WTC11 (cell line): ENCODE data around the gene GPRIN3. TPM values are rescaled to one million over a fixed set of nuclear protein-coding genes. Genes with fewer than 3 reads are reported as not detected.

Source experiments
- ATAC-seq: fragments of 200-7000 bp; cut with Tn5 transposase; 2 replicates; pipeline ENCODE4 v1.10.0; 2021; ENCODE audit warnings: mild to moderate bottlenecking, moderate library complexity
- CTCF ChIA-PET: fragments of 300-600 bp; sonication (Branson Sonifier 250); formaldehyde crosslinking; loops from one replicate; lab custom pipeline; 2021; ENCODE audit warnings: antibody characterized with exemption; lab: Charles Lee
- POLR2A ChIA-PET: fragments of 350-600 bp; sonication (Branson Sonifier 250); formaldehyde crosslinking; loops from one replicate; lab custom pipeline; 2021; ENCODE audit warnings: antibody characterized with exemption; lab: Charles Lee
- DNase-seq: peaks from one replicate; pipeline ENCODE4 v3.0.0; 2021; ENCODE audit warnings: low spot score
- H3K27ac Mint-ChIP-seq: 2 replicates; pipeline ENCODE4 v1.8.0; 2021; ENCODE audit warnings: mixed read lengths
- H3K27me3 Mint-ChIP-seq: 2 replicates; pipeline ENCODE4 v1.8.0; 2021; ENCODE audit warnings: low read depth, mild to moderate bottlenecking, moderate library complexity, mixed read lengths
- H3K36me3 Mint-ChIP-seq: 2 replicates; pipeline ENCODE4 v1.8.0; 2021; ENCODE audit warnings: mixed read lengths
- H3K4me1 Mint-ChIP-seq: 2 replicates; pipeline ENCODE4 v1.8.0; 2022; ENCODE audit warnings: mixed read lengths
- H3K4me3 Mint-ChIP-seq: 2 replicates; pipeline ENCODE4 v1.8.0; 2021; ENCODE audit warnings: mild to moderate bottlenecking, moderate library complexity, mixed read lengths
- H3K9me3 Mint-ChIP-seq: 2 replicates; pipeline ENCODE4 v1.8.0; 2021; ENCODE audit warnings: mixed read lengths
- ATF2 ChIP-seq: sonication (generic); formaldehyde crosslinking; IDR thresholded peaks from 2 replicates; pipeline ENCODE4 v1.8.1; 2022; ENCODE audit warnings: low read depth, missing genetic modification reagents, borderline replicate concordance
- CBFB ChIP-seq: sonication (generic); formaldehyde crosslinking; IDR thresholded peaks from 2 replicates; pipeline ENCODE4 v1.8.1; 2022; ENCODE audit warnings: mild to moderate bottlenecking, low read depth, missing genetic modification reagents
- CREB1 ChIP-seq: sonication (generic); formaldehyde crosslinking; IDR thresholded peaks from 2 replicates; pipeline ENCODE4 v1.8.0; 2023; ENCODE audit warnings: mild to moderate bottlenecking, missing genetic modification reagents
- ERG ChIP-seq: fragments of 250-450 bp; sonication (Bioruptor Pico); IDR thresholded peaks from 2 replicates; pipeline ENCODE4 v1.8.0; 2021; ENCODE audit warnings: mild to moderate bottlenecking
- ETV6 ChIP-seq: sonication (generic); formaldehyde crosslinking; IDR thresholded peaks from 2 replicates; pipeline ENCODE4 v1.8.1; 2022; ENCODE audit warnings: mild to moderate bottlenecking, missing genetic modification reagents
- GABPB1 ChIP-seq: sonication (generic); formaldehyde crosslinking; IDR thresholded peaks from 2 replicates; pipeline ENCODE4 v1.8.1; 2023; ENCODE audit warnings: mild to moderate bottlenecking, missing genetic modification reagents
- JAZF1 ChIP-seq: fragments of 250-450 bp; sonication (Bioruptor Pico); IDR thresholded peaks from 2 replicates; pipeline ENCODE4 v1.9.0; 2021; ENCODE audit warnings: moderate library complexity, mild to moderate bottlenecking, inconsistent platforms
- JUN ChIP-seq: sonication (generic); formaldehyde crosslinking; IDR thresholded peaks from 2 replicates; pipeline ENCODE4 v1.8.0; 2023; ENCODE audit warnings: mild to moderate bottlenecking, missing genetic modification reagents
- MXD4 ChIP-seq: fragments of 250-450 bp; sonication (Bioruptor Pico); IDR thresholded peaks from 2 replicates; pipeline ENCODE4 v1.8.0; 2021; ENCODE audit warnings: mild to moderate bottlenecking, moderate library complexity, borderline replicate concordance
- NR2C2 ChIP-seq: sonication (generic); formaldehyde crosslinking; IDR thresholded peaks from 2 replicates; pipeline ENCODE4 v1.8.0; 2022; ENCODE audit warnings: mild to moderate bottlenecking, missing genetic modification reagents
- NR3C1 ChIP-seq: sonication (generic); formaldehyde crosslinking; conservative IDR thresholded peaks from 2 replicates; pipeline ENCODE4 v1.8.1; 2023; ENCODE audit warnings: low read depth, mild to moderate bottlenecking, missing genetic modification reagents
- PRRX2 ChIP-seq: fragments of 250-450 bp; sonication (Bioruptor Pico); IDR thresholded peaks from 2 replicates; pipeline ENCODE4 v1.8.0; 2021; ENCODE audit warnings: mild to moderate bottlenecking
- RORB ChIP-seq: fragments of 250-450 bp; sonication (Bioruptor Pico); IDR thresholded peaks from 2 replicates; pipeline ENCODE4 v1.9.0; 2021; ENCODE audit warnings: mild to moderate bottlenecking
- STAT6 ChIP-seq: sonication (generic); formaldehyde crosslinking; conservative IDR thresholded peaks from 2 replicates; pipeline ENCODE4 v1.8.1; 2023; ENCODE audit warnings: mild to moderate bottlenecking, low read depth, missing genetic modification reagents, moderate library complexity
- TEAD1 ChIP-seq: sonication (generic); formaldehyde crosslinking; IDR thresholded peaks from 2 replicates; pipeline ENCODE4 v1.8.0; 2022; ENCODE audit warnings: mild to moderate bottlenecking, missing genetic modification reagents
- TEAD4 ChIP-seq: sonication (generic); formaldehyde crosslinking; IDR thresholded peaks from 2 replicates; pipeline ENCODE4 v1.8.0; 2022; ENCODE audit warnings: mild to moderate bottlenecking, missing genetic modification reagents
- ZNF121 ChIP-seq: sonication (generic); formaldehyde crosslinking; IDR thresholded peaks from 2 replicates; pipeline ENCODE4 v1.8.0; 2023; ENCODE audit warnings: missing genetic modification reagents
- ZNF232 ChIP-seq: sonication (generic); formaldehyde crosslinking; IDR thresholded peaks from 2 replicates; pipeline ENCODE4 v1.8.0; 2022; ENCODE audit warnings: mild to moderate bottlenecking, missing genetic modification reagents
- ZNF317 ChIP-seq: sonication (generic); formaldehyde crosslinking; IDR thresholded peaks from 2 replicates; pipeline ENCODE4 v1.8.1; 2023; ENCODE audit warnings: low read depth, mild to moderate bottlenecking, moderate library complexity, missing genetic modification reagents, borderline replicate concordance
- ZNF396 ChIP-seq: fragments of 250-450 bp; sonication (Bioruptor Pico); IDR thresholded peaks from 2 replicates; pipeline ENCODE4 v1.8.0; 2021; ENCODE audit warnings: mild to moderate bottlenecking, moderate library complexity, borderline replicate concordance
- total RNA-seq: library from RNA; stranded (reverse); gene quantifications from 3 replicates; pipeline ENCODE4 v1.2.3, GENCODE V29; 2021

The GPRIN3 gene
- total RNA-seq, 1 experiment from 2014 or later = 2.0 TPM

- TF ChIP-seq ZNF232 (no peak), ZNF317 (CRISPR knock-in tag) (no peak), NR3C1 (CRISPR knock-in tag) (no peak)
- TF ChIP-seq, all 79 proteins: peak for 0
Observed at GRCh38 chr4:89214308-89214707, 93.3 kb downstream of the GPRIN3 start (continued).

GRCh38 chr4:89213382-89213701 lies 94.3 kb downstream of the GPRIN3 start:
- Mint-ChIP-seq H3K4me1 (peaks cover 4% of the 10 kb centered on the region), H3K4me3 (no peak overlapping the region), H3K36me3 (no peaks in the 10 kb centered on the region), H3K27me3 (no peaks in the 10 kb centered on the region), H3K9me3 (peaks cover 23% of the 10 kb centered on the region), H3K27ac (no peak overlapping the region)
- no peak for TF ChIP-seq NR2C2 (CRISPR knock-in tag)
- no peak for TF ChIP-seq CREB1
- CTCF ChIA-PET = interaction anchor here (0.8 kb wide), 1 partner anchor 13 kb away, joined by 3 read pairs; no protein-coding TSS in a partner anchor
- DNase-seq (no peak), ATAC-seq (no peak)
- POLR2A ChIA-PET = no interaction called here

- Mint-ChIP-seq H3K27ac (no peak overlapping the region), H3K4me1 (peaks cover 4% of the 10 kb centered on the region), H3K9me3 (peaks cover 28% of the 10 kb centered on the region), H3K4me3 (no peak overlapping the region), H3K27me3 (no peaks in the 10 kb centered on the region), H3K36me3 (no peaks in the 10 kb centered on the region)
- no peak for TF ChIP-seq GABPB1 (CRISPR knock-in tag)
- TF ChIP-seq ETV6 (CRISPR knock-in tag) = no peak
- no peak for TF ChIP-seq ERG (CRISPR knock-in tag)
- no peak for TF ChIP-seq NR3C1 (CRISPR knock-in tag)
- TF ChIP-seq TEAD4 = no peak
- no peak for TF ChIP-seq ATF2
- no peak for TF ChIP-seq JUN (CRISPR knock-in tag)
- TF ChIP-seq CBFB (CRISPR knock-in tag) = no peak
- TF ChIP-seq STAT6 (CRISPR knock-in tag) = no peak
- TF ChIP-seq JAZF1 (CRISPR knock-in tag) = no peak
- no peak for TF ChIP-seq MXD4 (CRISPR knock-in tag)
- no peak for TF ChIP-seq PRRX2
- TF ChIP-seq RORB = no peak
- TF ChIP-seq ZNF396 (CRISPR knock-in tag) = no peak
- TF ChIP-seq TEAD1 (CRISPR knock-in tag) = no peak
- TF ChIP-seq ZNF121 (CRISPR knock-in tag) = no peak
- ATAC-seq (no peak), DNase-seq (no peak)
- ChIA-PET CTCF (interaction anchor here (0.8 kb wide), 1 partner anchor 14 kb away, joined by 3 read pairs; no protein-coding TSS in a partner anchor), POLR2A (no interaction called here)
Observed at GRCh38 chr4:89212666-89213381, 94.8 kb downstream of the GPRIN3 start.
